ENCODE measurements around the gene CHD2.
"Not testable (repeated sequence)": the region's sequence is repeated elsewhere in the genome, so short reads cannot be mapped to it uniquely, and the experiment has no call there.

Gene CHD2

DNA sequence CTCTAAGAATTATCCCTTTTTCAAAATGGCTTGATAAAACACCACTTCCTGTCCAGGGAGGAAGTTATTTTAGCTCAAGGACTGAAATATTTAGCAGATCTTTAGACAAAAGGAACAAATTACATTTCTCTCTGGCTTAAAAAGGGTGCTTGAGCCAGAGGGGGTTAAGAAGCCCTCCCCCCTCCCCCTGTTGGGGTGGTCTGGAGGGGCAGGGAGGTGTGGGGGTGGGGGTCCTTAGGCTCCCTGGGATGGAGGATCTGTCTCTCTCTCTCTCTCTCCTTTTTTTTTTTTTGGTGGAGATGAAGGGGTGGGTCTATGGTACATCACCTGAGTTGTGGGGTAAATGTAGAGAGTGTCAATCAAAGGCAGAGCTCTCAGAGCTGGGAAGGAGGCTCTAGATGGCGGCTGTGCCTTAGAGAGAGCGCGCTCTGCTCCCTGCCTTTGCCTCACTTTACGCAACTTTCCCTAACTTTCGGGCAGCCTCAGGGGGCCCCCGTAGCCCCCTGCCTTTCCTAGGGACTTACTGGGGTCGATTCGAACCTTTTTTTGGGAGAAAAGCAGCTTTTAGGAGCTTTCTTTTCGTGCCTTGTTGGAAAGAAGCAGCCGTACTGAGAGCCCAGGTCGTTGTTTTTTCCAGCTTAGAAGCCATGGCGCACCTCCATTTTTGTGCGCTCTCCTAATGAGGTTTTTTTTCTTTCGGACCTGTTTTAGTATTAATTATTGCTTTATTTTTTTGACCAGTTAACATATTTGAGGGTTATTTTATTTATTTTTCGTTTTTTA is at the start of gene CHD2:
TSS of gene CHD2 (plus strand) at position 377 of the 783 bp plus-strand sequence. CDS start 914 bp downstream, outside the sequence.
- peak; percentile 85 for DNase-seq

DNA sequence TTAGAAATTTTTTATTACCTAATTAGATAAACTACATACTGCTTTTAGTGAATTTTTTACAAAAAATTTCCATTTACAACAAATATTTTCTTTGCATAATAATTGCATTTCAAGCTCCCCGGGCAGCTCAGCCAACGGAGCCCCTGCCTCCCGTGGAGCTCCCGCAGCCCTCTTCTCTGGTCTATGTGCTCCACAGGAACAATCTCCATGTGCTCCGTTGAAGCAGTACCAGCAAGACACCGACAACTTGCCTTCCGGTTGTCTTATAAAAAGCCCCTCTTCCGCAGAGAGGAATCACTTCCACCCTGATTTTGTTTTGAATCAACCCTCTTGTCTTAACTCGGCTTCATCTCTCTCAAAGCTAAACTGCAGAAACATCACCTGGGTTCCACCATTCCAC is 46.9 kb upstream of the CHD2 start:
- DNase-seq, result no peak

DNA sequence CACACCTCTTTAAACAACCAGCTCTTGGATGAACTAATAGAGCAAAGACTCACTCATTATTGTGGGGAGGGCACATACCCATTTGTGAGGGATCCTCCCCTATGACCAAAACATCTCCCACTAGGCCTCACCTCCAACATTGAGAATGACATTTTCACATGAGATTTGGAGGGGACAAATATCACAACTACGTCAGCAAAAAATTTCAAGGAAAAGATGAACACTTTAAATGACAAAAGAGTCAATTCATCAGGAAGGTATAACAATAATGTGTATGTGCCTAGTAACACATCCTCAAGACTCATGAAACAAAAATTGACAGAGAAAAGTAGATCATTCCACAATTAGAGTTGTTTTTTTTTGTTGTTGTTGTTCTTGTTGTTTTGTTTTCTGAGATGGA is 38.4 kb upstream of the CHD2 start:
- no peak for DNase-seq

DNA sequence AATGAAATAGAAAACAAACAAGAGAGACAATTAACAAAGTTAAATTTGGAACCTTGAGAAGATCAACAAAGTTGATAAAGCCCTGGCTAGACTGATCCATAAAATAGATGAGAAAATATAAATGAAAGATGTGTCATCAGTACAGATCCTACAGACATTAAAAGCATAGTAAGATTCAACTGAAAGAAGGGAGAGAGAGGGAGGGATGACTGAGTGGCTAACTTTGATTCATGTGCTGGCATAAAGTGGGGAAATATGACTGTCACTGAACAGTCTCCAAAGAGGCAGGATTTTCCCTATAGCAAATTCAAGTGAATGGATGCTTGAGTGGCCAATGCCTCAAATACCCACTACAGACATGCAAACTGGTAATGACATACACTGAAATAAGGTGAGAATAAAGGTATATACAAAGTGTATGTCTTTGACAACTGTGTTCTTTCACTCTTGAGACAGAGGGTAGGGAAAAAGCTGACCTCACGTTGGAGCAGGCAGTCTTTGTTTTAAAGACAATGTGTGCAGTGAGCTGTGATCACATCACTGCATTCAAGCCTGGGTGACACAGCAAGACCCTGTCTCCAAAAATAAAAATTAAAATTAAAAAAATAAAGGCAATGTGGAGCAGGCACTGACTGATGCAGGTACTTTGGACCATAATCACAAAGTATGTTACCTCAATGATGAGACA is 35.9 kb upstream of the CHD2 start:
- no peak for DNase-seq

DNA sequence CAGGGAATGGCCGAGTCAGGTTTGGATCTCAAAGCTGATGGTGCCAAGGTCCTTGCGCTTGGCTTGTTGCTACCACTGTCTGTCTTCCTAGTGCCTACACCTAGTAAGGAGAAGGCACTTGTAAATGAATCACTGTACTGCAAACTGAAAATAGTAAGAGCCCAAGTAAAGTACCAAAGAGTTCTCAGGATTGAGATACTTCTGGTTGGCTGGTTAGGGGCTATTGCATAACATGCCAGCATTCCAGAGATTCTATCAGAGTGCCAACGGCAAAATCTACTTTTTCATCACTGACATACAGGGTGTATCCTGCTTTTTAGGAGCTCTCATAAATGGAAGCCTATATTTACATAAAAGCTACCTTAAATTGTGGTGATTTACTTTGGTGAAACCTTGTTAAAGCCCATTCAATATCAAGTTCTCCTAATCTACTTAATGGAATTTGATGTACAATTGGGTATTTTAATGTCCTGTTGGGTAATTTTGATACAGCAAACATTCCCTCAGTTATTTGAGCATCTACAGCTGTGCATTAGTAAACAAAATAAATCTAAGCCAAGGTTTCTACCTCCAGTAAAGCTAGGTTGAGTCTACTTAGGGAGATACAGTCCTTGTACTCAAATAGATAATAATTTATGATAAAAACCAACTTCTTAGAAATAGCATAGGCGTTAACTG is 30.7 kb upstream of the CHD2 start:
- DNase-seq, result peak; percentile 44

DNA sequence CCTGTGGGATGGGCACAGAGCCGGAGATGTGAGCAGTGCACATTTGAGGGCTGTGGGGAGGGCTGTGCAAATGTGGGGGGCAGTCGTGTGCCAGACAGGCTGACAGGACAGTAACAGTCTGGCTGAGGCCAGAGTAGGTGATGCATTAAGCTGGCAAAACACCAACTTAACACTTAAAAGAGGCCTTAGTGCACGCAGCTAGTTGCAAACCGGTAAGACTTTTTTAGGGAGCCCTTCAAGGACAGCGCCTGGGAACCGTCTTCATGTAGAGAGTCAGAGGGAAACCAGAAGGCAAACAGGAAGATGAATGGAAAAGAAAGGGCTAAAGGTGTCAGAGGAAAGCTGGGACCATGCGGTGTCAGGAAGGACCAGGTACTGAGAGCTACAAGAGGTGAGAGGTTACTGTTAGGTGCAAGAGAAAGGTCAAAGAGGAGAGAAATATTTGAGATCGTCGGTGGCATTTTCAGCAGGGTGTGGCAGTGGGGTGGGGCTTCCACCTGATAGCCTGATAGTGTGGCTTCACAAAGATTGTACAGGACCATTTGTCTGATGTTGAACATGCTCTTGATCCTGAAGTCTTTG is 30.0 kb upstream of the CHD2 start:
- DNase-seq, result no peak

DNA sequence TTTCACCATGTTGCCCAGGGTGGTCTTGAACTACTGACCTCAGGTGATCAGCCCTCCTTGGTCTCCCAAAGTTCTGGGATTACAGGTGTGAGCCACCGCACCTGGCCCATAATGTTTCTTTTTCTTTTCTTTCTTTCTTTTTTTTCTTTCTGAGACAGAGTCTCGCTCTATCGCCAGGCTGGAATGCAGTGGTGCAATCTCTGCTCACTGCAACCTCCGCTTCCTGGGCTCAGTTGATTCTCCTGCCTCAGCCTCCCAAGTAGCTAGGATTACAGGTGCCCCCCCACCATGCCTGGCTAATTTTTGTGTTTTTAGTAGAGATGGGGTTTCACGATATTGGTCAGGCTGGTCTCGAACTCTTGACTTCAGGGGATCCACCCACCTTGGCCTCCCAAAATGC is 27.2 kb upstream of the CHD2 start:
- not testable (repeated sequence) for DNase-seq

DNA sequence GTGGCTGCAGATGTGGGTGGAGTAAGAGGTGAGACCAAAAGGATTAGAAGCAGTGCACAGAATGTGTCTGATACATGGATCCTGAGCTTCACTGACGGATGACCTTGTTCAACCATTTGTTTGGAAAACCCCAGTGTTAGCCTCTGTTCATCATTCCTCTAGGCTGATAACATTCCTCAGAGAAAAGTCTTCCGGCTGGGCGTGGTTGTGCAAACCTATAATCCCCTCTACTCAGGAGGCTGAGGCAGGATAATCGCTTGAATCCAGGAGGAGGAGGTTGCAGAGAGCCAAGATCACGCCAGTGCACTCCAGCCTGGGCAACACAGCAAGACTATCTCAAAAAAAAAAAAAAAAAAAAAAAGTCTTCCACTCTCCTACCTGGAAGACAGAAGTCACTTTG is 23.1 kb upstream of the CHD2 start:
- no peak for DNase-seq

DNA sequence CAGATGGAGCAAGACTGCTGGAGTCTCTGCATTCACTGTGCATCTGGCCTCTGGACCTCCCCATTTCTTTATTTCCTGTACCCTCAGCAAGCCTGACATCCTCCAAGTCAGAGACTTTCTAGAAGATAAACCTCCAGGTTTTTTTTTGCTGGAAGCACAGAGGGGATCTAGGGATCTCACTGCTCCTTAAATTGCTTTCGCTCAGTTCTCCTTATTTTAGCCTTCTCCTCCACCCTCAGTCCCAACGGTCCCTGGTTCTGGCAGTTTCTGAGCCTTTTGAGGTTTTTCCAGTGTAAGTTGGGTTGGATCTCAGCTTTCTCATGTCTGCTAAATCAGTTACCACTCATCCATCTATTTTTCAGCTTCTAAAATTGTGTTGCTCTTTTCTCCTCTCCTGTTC is 22.7 kb upstream of the CHD2 start:
- DNase-seq, result no peak

DNA sequence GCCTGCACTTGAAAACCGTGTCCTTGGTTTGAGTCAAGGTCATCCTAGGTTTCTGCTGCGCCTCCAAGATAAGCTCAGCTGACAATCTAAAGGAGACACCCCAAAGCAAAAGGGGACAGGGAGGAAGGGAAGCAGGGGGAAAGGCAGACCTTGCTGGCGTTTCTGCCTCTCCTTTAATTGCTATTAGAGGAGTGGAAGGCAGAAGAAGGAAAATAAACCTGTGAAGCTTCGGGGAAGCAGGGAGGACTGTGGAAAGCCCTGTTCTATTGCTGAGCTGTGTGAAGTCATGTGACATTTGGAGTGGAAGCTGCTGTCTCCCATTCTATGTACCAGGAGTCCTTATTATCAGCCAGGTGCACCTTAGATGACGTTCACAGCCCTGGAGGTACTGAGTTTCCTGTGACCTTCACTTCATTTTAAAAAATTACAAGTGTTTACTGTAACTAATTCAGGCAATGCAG is 21.5 kb upstream of the CHD2 start:
- no peak for DNase-seq

DNA sequence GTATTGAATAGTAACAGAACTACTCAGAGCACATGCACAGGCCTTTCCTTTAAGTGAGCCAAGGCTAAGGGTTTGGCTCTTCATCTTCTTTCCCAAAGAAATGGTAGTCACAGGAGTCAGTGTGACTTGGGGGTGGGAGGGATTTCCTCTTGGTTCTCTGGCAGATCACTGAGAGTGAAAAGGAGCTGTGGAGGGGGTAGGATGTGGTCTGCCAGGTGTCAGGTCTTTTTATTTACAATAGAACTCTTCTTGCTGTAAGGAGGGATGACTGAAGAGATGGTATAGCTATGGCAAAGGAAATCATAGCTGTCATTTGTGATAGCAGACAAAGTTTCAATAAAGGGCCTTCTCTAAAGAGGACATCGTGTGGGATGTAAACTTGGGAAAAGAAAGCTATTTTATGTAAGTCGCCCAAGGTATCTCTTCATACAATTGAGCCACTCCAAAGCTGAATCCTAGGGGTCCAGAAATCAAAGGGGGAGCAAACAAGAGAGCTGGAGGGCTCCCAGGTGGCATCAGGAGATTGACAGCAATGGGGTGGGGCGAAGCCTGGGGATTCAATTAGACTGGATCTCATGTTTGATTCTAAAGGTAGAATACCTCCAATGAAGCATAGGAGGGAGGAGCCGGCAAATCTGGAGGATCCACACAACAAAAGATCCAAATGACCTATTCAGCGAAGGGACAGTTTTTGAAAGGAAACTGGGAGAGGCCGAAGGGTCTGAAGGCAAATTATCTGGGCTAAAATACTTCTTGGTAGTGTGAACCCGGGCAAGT is 20.0 kb upstream of the CHD2 start:
- no peak for DNase-seq

DNA sequence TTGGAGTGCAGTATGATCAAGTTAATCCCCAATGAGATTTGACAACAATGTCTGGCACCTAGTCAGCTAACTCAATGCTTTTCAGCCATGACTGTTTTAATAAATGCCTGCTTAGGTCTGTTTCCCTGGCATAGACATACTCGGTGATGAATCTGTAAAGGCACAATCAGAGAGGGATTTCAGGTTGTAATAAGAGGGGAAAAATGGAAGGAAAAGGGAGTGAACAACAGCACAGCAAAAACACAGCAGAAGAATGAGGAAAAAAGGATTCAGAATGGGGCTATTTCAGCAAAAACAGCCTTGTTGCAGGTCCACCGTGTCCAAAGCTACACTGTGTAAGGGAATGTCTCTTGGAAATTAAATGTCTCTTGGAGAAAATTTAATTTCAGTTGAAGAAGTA is 19.3 kb upstream of the CHD2 start:
- no peak for DNase-seq

DNA sequence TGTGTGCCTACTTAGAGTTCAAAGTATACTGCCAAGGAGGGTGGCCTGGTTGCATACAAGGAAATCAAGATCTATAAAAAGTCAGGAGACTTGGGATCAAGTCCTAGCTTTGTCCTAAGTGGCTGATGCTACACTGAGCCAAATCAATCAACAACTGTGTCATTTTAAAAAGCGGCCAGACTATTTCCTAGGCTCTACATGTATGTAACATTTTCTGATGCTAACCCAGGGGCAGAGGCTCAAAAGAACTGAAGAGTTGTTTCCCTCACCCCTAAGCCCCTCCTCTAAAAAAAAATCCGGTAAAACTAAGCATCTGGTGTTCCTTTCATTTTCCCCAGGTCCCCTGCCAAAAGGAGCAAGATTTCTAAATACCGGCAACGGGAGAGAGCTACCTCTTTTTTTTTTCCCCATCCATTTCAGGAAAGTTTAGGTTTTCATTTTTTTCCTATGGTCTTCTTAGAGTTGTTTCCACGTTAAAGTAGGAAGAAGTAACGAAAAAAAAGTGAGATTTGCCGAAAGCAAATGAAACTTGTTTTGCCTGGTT is 18.8 kb upstream of the CHD2 start:
- no peak for DNase-seq

DNA sequence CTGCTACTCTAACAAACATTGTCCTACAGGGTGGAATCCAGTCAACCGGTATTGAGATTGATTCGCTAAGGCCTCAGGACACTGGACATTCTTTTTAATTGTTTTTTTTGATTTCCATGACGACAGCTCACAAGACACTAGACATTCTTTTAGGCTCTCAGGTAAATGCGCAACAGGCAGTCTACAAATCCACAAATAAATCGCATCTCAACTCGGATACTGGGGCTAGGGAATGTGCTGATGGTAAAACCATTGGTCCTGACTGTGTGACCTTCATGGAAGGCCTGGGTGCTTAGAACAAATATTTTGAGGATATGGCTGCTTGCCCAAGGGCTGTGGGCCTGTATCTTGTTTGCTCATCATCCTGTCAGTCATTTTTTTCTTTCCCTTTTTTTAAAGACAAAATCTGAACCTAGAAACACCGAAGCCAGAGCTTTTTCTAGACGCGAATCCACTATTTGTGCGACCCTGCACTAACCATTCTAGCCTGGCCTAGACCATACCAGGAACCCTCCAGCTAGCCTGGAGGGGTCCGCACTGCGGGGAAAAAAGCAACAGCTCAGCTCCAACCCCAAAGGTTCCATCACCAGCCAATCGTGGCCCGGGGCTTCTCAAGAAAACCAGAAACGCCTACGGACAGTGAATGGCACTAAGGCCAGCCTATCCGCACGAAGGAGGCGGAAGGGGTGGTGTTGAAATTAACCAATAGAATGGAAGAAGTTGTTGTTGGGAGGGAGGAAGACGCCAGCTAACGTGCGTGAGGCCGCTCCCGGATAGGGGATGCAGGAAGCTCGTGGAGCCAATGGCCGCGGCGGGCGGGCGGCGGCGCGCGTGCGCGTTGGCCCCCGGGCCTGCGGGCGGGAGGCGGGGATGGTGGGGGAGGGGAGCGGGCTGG is 18.1 kb upstream of the CHD2 start:
- DNase-seq, result peak; percentile 100

DNA sequence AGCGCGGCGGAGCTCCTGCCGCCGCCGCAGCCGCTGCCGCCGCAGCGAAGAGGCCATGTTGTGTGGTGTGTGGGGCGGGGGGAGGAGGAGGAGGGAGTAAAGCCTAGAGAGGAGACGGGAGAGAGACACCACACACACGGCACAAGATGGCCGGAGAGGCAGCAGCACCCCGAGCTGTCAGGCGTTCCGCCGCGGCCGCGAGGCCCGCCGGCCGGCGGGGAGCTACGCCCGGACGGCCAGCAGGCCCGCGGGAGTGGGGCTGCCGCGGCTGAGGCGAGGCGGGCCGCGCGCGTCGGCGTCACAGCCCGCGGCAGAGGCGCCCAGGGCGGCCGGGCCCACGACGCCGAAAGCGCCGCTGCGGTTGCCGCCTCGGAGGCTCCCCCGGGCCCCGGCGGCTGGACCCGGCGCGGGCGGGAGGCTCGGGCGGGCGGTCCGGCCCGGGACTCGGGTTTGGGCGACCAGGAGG is 17.4 kb upstream of the CHD2 start:
- no peak for DNase-seq

DNA sequence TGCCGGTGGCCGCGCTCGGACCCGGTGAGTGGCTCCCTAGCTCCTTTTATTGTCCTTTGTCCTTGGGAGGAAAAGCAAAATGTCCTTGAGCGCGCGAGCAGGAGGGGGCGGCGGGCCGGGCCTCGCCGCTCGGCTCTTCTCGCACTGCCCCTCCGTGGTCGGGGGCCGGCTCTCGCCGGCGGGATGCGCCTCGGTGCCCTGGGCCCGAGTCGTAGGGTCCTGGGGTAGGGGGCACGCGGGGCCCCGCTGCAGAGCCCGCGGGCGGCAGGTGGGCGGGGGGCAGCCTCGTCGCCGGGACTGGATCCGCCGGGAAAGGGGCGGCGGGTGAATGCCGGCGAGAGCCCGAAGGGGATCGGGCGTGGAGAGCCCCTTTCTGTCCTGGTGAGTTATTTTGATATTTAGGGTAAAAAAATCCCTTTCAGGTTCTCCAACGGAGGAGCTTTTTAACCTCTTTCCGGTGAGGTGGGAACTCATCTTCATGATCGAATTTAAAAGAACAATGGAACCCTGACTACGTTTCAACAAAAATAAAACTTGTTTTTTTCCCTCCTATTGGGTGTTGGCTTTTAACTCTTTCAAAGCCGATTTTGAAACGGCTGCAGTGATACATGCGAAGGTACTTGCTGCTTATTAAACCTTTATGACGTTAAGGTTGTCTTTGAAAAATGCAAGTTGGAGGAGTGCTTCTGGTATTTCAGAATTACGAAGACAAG is 16.8 kb upstream of the CHD2 start:
- no peak for DNase-seq

DNA sequence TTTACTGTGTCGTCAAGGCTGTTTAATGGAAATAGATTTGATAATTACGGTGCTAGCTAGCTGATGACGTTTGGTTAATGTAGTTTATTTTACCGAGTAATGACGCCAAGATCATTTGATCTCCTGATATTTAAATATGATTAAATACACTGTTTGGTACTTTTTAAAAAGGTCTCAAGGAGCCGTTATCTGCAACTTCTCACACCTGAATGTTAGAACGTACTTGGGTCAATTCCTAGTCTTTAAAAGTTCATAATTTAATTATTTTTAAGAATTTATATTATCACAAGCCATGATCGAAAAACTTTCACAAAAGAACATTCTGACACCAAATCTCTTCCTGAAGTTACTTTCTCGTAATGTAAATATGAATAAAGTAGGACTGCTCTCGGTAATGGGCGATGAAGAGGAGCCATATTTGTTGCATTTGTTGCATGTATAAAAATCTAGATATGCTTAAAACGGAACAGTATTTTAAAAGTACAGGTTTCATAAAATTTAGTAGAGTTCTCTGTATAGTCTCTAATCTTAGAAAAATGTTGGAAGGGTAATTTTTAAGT is 16.2 kb upstream of the CHD2 start:
- no peak for DNase-seq

DNA sequence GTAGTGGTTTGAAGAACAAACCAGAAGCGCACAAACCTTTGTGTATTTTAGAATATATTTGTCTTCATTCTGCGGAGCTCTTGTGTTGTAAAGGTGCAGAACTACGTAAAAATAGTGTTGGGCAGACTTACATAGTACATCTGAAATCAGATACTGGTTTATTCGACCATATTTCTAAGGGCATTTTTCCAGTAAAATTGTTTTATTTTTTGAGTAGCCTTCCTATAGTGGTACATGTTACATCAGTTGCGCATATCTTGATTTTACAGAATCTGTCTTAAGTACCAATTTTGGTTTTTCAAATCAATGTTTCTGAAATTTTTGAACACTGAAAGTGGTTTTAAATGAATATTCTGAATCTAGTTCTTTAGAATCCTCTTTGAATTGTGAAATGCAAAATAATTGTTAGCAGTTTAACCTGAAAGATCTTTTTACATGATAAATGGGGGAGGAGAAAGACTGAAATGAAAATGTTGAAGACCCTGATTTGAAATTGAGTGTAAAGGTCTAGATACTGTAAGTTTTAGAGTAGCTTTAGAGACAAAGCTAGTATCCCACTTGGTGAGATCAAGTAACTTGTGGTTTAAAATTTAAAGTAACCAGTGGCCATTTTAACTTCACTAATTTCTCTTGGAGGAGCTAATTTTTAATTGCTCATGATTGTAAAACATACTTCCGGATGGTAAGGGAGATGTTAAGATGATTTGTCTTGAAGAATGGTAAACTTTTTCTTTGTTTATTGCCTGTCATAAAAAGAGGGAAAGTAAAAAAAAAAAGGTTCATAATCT is 15.5 kb upstream of the CHD2 start:
- DNase-seq, result no peak
